Karpas-422 (cell line): ENCODE results near the gene ING4. TPM values are rescaled to one million over a fixed set of nuclear protein-coding genes. Genes with fewer than 3 reads are reported as not detected.

Source experiments
- DNase-seq: peaks from one replicate; pipeline ENCODE4 v3.0.0-alpha.2; 2015
- H2AFZ ChIP-seq: fragments of 200-600 bp; sonication (generic); 2 replicates; pipeline ENCODE4 v1.6.1; 2014; ENCODE audit warnings: antibody characterized with exemption, low read length, mixed read lengths
- H3K27ac ChIP-seq: fragments of 200-600 bp; sonication (generic); 2 replicates; pipeline ENCODE4 v1.5.1; 2014; ENCODE audit warnings: mild to moderate bottlenecking, low read length, moderate library complexity
- H3K27me3 ChIP-seq: fragments of 200-600 bp; sonication (generic); 2 replicates; pipeline ENCODE4 v1.6.1; 2014; ENCODE audit warnings: low read length, mixed read lengths
- H3K36me3 ChIP-seq: fragments of 200-600 bp; sonication (generic); 2 replicates; pipeline ENCODE4 v1.6.1; 2014; ENCODE audit warnings: low read length, mixed read lengths; ENCODE audit not compliant: insufficient read depth
- H3K4me1 ChIP-seq: fragments of 200-600 bp; sonication (generic); 2 replicates; pipeline ENCODE4 v1.6.1; 2014; ENCODE audit warnings: mild to moderate bottlenecking, low read length, mixed read lengths
- H3K4me2 ChIP-seq: fragments of 200-600 bp; sonication (generic); 2 replicates; pipeline ENCODE4 v1.6.1; 2014; ENCODE audit warnings: low read length, low read depth, mild to moderate bottlenecking; ENCODE audit not compliant: poor library complexity, severe bottlenecking
- H3K4me3 ChIP-seq: fragments of 200-600 bp; sonication (generic); 2 replicates; pipeline ENCODE4 v1.5.1; 2014; ENCODE audit warnings: mild to moderate bottlenecking, antibody characterized with exemption, low read length, mixed read lengths
- H3K79me2 ChIP-seq: fragments of 200-600 bp; sonication (generic); 2 replicates; pipeline ENCODE4 v1.6.1; 2014; ENCODE audit warnings: mild to moderate bottlenecking, low read length, mixed read lengths
- H3K9ac ChIP-seq: fragments of 200-600 bp; sonication (generic); 2 replicates; pipeline ENCODE4 v1.6.0; 2014; ENCODE audit warnings: low read length
- H3K9me2 ChIP-seq: fragments of 200-600 bp; sonication (generic), shearing (Covaris generic); replicated peaks from 2 replicates; pipeline ENCODE4 v1.6.0; 2014; ENCODE audit warnings: mild to moderate bottlenecking, low read length, moderate library complexity; ENCODE audit not compliant: insufficient read depth
- H3K9me3 ChIP-seq: fragments of 300-700, 200-600 bp; sonication (generic); 2 replicates; pipeline ENCODE4 v1.6.1; 2014; ENCODE audit warnings: low read length, mixed read lengths
- H4K20me1 ChIP-seq: fragments of 200-600 bp; sonication (generic); 2 replicates; pipeline ENCODE4 v1.6.1; 2014; ENCODE audit warnings: mild to moderate bottlenecking, antibody characterized with exemption, low read length, low read depth; ENCODE audit not compliant: insufficient read depth
- total RNA-seq: library from RNA; depleted of rRNA; stranded (reverse); fragments of >200 nt; shearing (Covaris generic); gene quantifications from 2 replicates; pipeline ENCODE4 v1.2.3, GENCODE V29; 2014; ENCODE audit warnings: low replicate concordance

ING4 gene
- total RNA-seq, 1 experiment from 2014 or later: 40.1 TPM

- DNase-seq: no peak
- Histone ChIP-seq H3K4me1 (peaks cover 2% of the 10 kb centered on the region; the same call in 1 of the 2 replicates), H4K20me1 (no peaks in the 10 kb centered on the region), H3K27ac (no peak within 1 kb of the TSS), H3K9ac (no peak within 1 kb of the TSS), H2AFZ (no peak within 1 kb of the TSS), H3K27me3 (no peaks in the 10 kb centered on the region), H3K79me2 (no peaks in the 10 kb centered on the region), H3K4me3 (no peak within 1 kb of the TSS), H3K4me2 (no peak within 1 kb of the TSS), H3K9me3 (no peaks in the 10 kb centered on the region), H3K9me2 (no peaks in the 10 kb centered on the region), H3K36me3 (peaks cover 9% of the 10 kb centered on the region; the same call in 1 of the 2 replicates)
Measured at GRCh38 chr12:6647083-6647604, 15.8 kb downstream of the ING4 start, which contains the start of gene ACRBP. Gene ACRBP (minus strand): TSS chr12:6647432. CDS start chr12:6647366, 66 bp downstream.

- no peaks in the 10 kb centered on the region for H3K27me3 ChIP-seq
Measured at GRCh38 chr12:6646276-6647082, 16.4 kb downstream of the ING4 start.

GRCh38 chr12:6644903-6645302, 18.0 kb downstream of the ING4 start:
- Histone ChIP-seq H2AFZ (no peak overlapping the region), H3K9me2 (no peaks in the 10 kb centered on the region), H3K4me2 (no peak overlapping the region), H3K9ac (no peak overlapping the region), H3K36me3 (peaks cover 9% of the 10 kb centered on the region; the same call in 1 of the 2 replicates), H3K79me2 (no peaks in the 10 kb centered on the region), H3K27ac (no peak overlapping the region), H4K20me1 (no peaks in the 10 kb centered on the region), H3K4me1 (peaks cover 2% of the 10 kb centered on the region; the same call in 1 of the 2 replicates), H3K4me3 (no peak overlapping the region), H3K27me3 (no peaks in the 10 kb centered on the region), H3K9me3 (no peaks in the 10 kb centered on the region)
- no peak for DNase-seq

More at GRCh38 chr12:6646276-6647082, 16.4 kb downstream of the ING4 start:
- Histone ChIP-seq H3K9ac (no peak overlapping the region), H3K9me3 (no peaks in the 10 kb centered on the region), H3K4me1 (peaks cover 2% of the 10 kb centered on the region; the same call in 1 of the 2 replicates), H3K27ac (no peak overlapping the region), H4K20me1 (no peaks in the 10 kb centered on the region), H3K36me3 (peaks cover 9% of the 10 kb centered on the region; the same call in 1 of the 2 replicates), H3K79me2 (no peaks in the 10 kb centered on the region), H3K4me3 (no peak overlapping the region), H2AFZ (no peak overlapping the region), H3K9me2 (no peaks in the 10 kb centered on the region), H3K4me2 (no peak overlapping the region)
- no peak for DNase-seq

- peaks cover 9% of the 10 kb centered on the region; the same call in 1 of the 2 replicates for H3K36me3 ChIP-seq
- no peaks in the 10 kb centered on the region for H3K27me3 ChIP-seq
- no peak overlapping the region for H3K27ac ChIP-seq
- no peaks in the 10 kb centered on the region for H3K79me2 ChIP-seq
- no peak overlapping the region for H3K4me3 ChIP-seq
- peaks cover 2% of the 10 kb centered on the region; the same call in 1 of the 2 replicates for H3K4me1 ChIP-seq
- no peak overlapping the region for H3K4me2 ChIP-seq
- H2AFZ ChIP-seq: no peak overlapping the region
- DNase-seq: no peak
- no peaks in the 10 kb centered on the region for H3K9me2 ChIP-seq
- no peaks in the 10 kb centered on the region for H4K20me1 ChIP-seq
- no peaks in the 10 kb centered on the region for H3K9me3 ChIP-seq
- H3K9ac ChIP-seq: no peak overlapping the region
Measured at GRCh38 chr12:6644257-6644596, 18.7 kb downstream of the ING4 start.

- no peak for DNase-seq
- peaks cover 2% of the 10 kb centered on the region; the same call in 1 of the 2 replicates for H3K4me1 ChIP-seq
- H3K4me3 ChIP-seq: no peak overlapping the region
- no peaks in the 10 kb centered on the region for H3K9me3 ChIP-seq
- no peak overlapping the region for H3K4me2 ChIP-seq
- H3K9me2 ChIP-seq: no peaks in the 10 kb centered on the region
- no peak overlapping the region for H2AFZ ChIP-seq
- H3K27ac ChIP-seq: no peak overlapping the region
- H3K9ac ChIP-seq: no peak overlapping the region
- no peaks in the 10 kb centered on the region for H4K20me1 ChIP-seq
- H3K79me2 ChIP-seq: no peaks in the 10 kb centered on the region
- H3K36me3 ChIP-seq: peaks cover 9% of the 10 kb centered on the region; the same call in 1 of the 2 replicates
- no peaks in the 10 kb centered on the region for H3K27me3 ChIP-seq
Measured at GRCh38 chr12:6643569-6644256, 19.2 kb downstream of the ING4 start.

- Histone ChIP-seq H3K9ac (no peak overlapping the region), H4K20me1 (no peaks in the 10 kb centered on the region), H3K4me3 (no peak overlapping the region), H2AFZ (no peak overlapping the region), H3K79me2 (no peaks in the 10 kb centered on the region), H3K9me3 (no peaks in the 10 kb centered on the region), H3K36me3 (peaks cover 6% of the 10 kb centered on the region; the same call in 1 of the 2 replicates), H3K27me3 (no peaks in the 10 kb centered on the region), H3K27ac (no peak overlapping the region), H3K9me2 (no peaks in the 10 kb centered on the region), H3K4me1 (peaks cover 5% of the 10 kb centered on the region), H3K4me2 (no peak overlapping the region)
- no peak for DNase-seq
Measured at GRCh38 chr12:6641131-6641530, 21.8 kb downstream of the ING4 start.

- Histone ChIP-seq H3K4me2 (no peak overlapping the region), H3K9me2 (no peaks in the 10 kb centered on the region), H2AFZ (no peak overlapping the region), H4K20me1 (no peaks in the 10 kb centered on the region), H3K4me1 (peaks cover 12% of the 10 kb centered on the region), H3K79me2 (no peaks in the 10 kb centered on the region), H3K9me3 (no peaks in the 10 kb centered on the region), H3K4me3 (no peak overlapping the region), H3K27me3 (no peaks in the 10 kb centered on the region), H3K36me3 (peaks cover 6% of the 10 kb centered on the region; the same call in 1 of the 2 replicates), H3K9ac (no peak overlapping the region), H3K27ac (no peak overlapping the region)
- DNase-seq: no peak
Measured at GRCh38 chr12:6640497-6640896, 22.4 kb downstream of the ING4 start.
